Fibroblast of lung (primary cell): ENCODE measurements around the gene PACSIN2.

Experiments used
- CTCF ChIP-seq, 2 donors: IDR thresholded peaks in 1 of 2; conservative IDR thresholded peaks in 1 of 2; 1 replicate in 1 of 2; 2 replicates in 1 of 2; pipeline ENCODE4 v1.5.1; 2011 to 2012; ENCODE audit warnings: low read length in 2 of 2, control low read depth in 1 of 2, inconsistent platforms in 1 of 2, low read depth in 1 of 2, mild to moderate bottlenecking in 1 of 2
- EZH2 ChIP-seq: IDR thresholded peaks from 2 replicates; pipeline ENCODE4 v1.5.1; 2012; ENCODE audit warnings: low read length, control low read depth, mild to moderate bottlenecking; ENCODE audit errors: missing control alignments

GRCh38 chr22:42985531-42985905, 29.4 kb downstream of the PACSIN2 start:
- TF ChIP-seq CTCF (conservative IDR thresholded peaks at IDR 0.05 in 1 of 2, IDR thresholded peaks at IDR 0.05 in 1 of 2; ENCODE audit: low read depth in 1 of 2, low read length in 2 of 2) (no peak), EZH2 (no peak)
